ENCODE data around the gene PYDC2.
A peak's percentile ranks its signal among the peaks of the same experiment; 100 is the strongest.

The PYDC2 gene

GRCh38 chr3:191461113-191461595, at the start of gene PYDC2:
PYDC2 (plus strand) TSS chr3:191461163; CDS start chr3:191461163, 0 bp downstream.
- DNase-seq (ENCODE audit: low read depth) = no peak
- TF ChIP-seq, protein P1, sequence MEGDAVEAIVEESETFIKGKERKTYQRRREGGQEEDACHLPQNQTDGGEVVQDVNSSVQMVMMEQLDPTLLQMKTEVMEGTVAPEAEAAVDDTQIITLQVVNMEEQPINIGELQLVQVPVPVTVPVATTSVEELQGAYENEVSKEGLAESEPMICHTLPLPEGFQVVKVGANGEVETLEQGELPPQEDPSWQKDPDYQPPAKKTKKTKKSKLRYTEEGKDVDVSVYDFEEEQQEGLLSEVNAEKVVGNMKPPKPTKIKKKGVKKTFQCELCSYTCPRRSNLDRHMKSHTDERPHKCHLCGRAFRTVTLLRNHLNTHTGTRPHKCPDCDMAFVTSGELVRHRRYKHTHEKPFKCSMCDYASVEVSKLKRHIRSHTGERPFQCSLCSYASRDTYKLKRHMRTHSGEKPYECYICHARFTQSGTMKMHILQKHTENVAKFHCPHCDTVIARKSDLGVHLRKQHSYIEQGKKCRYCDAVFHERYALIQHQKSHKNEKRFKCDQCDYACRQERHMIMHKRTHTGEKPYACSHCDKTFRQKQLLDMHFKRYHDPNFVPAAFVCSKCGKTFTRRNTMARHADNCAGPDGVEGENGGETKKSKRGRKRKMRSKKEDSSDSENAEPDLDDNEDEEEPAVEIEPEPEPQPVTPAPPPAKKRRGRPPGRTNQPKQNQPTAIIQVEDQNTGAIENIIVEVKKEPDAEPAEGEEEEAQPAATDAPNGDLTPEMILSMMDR (conservative IDR thresholded peaks at IDR 0.05; ENCODE audit: low read depth, low read length) = no peak
- no peak within 1 kb of the TSS for H3K4me3 ChIP-seq (ENCODE audit: low read length)

GRCh38 chr3:191412759-191413158, 48.2 kb upstream of the PYDC2 start:
- TF ChIP-seq, protein P1 (conservative IDR thresholded peaks at IDR 0.05; ENCODE audit: low read depth, low read length) = no peak
- DNase-seq (ENCODE audit: low read depth) = peak; percentile 16
- H3K4me3 ChIP-seq (ENCODE audit: low read length) = no peak overlapping the region

GRCh38 chr3:191414286-191414685, 46.7 kb upstream of the PYDC2 start:
- TF ChIP-seq, protein P1 (conservative IDR thresholded peaks at IDR 0.05; ENCODE audit: low read depth, low read length) = no peak
- no peak for DNase-seq (ENCODE audit: low read depth)
- no peak overlapping the region for H3K4me3 ChIP-seq (ENCODE audit: low read length)

DNA sequence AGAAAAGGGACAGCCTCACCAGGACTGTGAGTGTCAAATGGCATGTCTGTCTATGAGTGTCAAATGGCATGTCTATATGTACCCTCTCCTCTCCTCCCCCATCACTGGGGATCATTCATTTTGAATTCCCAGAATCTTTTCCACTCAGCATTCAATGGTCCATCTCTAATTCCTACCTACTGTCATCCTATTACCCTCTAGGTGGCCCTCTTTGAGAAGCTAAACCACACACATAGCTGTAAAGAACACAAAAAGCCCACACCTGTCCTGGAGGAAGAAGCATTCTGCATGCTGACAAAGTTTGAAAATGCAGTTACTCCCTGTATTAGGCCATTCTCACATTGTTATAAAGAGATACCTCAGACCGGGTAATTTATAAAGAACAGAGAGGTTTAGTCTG, 46.2 kb upstream of the PYDC2 start:
- no peak overlapping the region for H3K4me3 ChIP-seq (ENCODE audit: low read length)
- no peak for DNase-seq (ENCODE audit: low read depth)
- TF ChIP-seq, protein P1 (conservative IDR thresholded peaks at IDR 0.05; ENCODE audit: low read depth, low read length) = no peak

DNA sequence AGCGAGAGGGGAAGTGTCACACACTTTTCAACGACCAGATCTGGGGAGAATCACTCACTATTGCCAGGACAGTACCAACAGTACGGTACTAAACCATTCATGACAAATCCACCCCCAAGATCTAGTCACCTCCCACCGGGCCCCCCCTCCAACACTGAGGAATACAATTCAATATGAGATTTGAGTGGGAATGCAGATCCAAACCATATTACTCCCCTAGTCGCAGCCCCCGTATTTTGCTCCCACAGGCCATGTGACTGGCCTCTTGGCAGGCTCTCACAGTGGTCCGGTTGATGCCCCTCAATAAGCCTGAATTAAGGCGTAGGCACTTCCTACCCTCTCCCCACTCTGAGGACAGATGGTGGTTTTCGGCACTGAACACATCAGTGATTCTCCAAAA, 45.4 kb upstream of the PYDC2 start:
- no peak overlapping the region for H3K4me3 ChIP-seq (ENCODE audit: low read length)
- DNase-seq (ENCODE audit: low read depth) = no peak
- TF ChIP-seq, protein P1 (conservative IDR thresholded peaks at IDR 0.05; ENCODE audit: low read depth, low read length) = no peak

DNA sequence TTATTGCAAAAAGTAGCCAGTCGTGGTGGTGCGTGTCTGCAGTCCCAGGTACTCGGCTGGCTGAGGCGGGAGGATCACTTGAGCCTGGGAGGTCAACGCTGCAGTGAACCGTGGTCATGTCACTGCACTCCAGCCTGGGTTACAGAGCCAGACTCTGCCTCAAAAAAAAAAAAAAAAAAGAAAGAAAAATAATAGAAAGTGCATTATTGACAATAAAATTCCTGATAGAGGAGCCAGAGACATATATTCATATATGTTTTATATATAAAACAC, 43.6 kb upstream of the PYDC2 start:
- no peak overlapping the region for H3K4me3 ChIP-seq (ENCODE audit: low read length)
- DNase-seq (ENCODE audit: low read depth) = no peak
- TF ChIP-seq, protein P1 (conservative IDR thresholded peaks at IDR 0.05; ENCODE audit: low read depth, low read length) = no peak

- H3K4me3 ChIP-seq (ENCODE audit: low read length) = no peak overlapping the region
- DNase-seq (ENCODE audit: low read depth) = no peak
- TF ChIP-seq, protein P1 (conservative IDR thresholded peaks at IDR 0.05; ENCODE audit: low read depth, low read length) = no peak
These were observed 40.2 kb upstream of the PYDC2 start for GRCh38 chr3:191420771-191421170.
